GM19452 (cell line): ENCODE measurements around the gene ADAM15.

Experiments
- ATAC-seq: cut with Tn5 transposase; IDR thresholded peaks from one replicate; pipeline ENCODE4 v1.9.1; 2021; ENCODE audit not compliant: unreplicated experiment

Gene ADAM15

DNA sequence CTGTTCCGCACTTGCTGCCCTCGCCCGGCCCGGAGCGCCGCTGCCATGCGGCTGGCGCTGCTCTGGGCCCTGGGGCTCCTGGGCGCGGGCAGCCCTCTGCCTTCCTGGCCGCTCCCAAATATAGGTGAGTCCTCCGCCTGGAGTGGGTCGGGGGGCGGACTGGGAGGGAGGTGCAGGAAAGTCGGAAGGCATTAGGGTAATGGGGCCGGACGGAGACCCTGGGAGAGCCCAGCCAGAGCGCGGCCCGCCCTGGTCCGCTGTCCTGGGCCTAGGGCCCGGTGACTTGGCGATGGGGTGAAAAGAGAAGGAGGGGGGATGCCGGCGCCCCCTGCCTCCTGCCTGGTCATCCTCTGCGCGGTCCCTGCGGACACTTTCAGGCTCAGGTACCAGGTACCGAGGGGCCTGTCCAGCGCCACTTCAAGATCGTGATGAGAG is 243 bp downstream of the ADAM15 start:
- peak; percentile 12 for ATAC-seq

DNA sequence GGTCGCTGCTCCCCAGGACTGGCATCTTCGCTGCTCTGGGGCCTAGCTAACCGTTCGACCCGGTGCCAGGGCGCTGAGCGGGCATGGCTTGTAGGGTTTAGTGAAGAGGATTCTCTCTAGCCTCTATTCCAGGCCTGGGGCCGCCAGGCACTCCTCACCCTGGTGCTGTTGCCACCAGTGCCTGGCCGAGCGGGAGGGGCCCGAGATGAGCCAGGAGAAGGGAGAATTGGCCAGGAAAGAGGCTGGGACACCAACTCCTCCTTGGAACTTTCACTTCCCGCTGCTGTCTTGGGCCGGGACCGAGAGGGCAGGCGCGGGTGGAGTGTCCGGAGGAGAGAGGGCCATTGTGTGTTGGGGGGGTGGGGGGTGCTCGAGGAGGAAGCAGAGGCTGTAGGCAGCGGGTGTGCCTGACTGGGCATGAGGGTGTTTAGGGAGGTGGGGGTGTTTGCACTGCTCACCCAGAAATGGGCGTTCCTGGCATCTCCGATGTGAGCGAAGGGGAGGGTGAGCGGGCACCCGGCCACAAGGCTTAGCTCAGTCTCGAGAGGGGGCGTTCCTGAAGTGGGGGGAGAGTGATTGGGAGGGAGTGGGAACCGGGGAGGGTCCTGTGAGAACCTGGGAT is 772 bp downstream of the ADAM15 start:
- no peak for ATAC-seq

DNA sequence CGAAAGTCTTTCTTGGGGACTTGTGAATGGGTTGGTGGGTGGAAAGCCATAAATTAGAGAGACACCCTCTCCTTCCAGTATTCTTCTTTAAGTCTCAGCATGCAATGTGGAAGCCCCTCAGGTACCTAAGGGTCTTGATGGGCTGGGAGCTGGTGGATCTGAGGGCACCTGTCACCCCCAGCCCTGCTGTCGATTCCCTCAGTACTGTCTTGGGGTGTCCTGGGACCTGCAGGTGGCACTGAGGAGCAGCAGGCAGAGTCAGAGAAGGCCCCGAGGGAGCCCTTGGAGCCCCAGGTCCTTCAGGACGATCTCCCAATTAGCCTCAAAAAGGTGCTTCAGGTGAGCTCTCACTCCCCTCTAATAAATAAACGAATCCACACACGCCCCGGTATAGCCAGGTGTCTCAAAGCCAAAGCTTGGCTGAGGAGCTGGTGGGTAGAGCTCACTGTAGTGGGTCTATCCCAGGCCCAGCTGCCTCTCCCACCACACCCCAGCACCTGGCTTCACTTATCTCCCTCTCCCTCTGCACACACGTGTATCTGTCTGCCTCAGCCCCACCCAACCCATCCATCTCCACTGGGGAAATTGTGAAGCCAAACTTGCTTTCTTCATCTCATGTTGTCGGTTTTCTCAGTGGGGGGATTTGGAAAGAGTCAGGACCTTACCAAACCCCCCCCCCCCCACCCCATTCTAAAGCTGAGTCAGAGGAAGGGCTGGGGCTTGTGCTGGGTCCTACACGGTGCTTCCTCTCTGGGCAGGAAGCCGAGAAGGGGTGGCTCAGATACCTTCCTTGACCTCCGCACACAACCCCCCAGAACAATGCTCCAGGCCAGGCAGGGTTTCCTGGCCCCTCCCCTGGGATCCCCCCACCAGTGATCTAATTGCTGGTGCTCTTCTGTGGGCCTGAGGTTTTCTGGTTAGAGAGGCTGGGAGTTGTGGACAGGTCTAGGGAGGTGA is 1.6 kb downstream of the ADAM15 start:
- ATAC-seq, result no peak

DNA sequence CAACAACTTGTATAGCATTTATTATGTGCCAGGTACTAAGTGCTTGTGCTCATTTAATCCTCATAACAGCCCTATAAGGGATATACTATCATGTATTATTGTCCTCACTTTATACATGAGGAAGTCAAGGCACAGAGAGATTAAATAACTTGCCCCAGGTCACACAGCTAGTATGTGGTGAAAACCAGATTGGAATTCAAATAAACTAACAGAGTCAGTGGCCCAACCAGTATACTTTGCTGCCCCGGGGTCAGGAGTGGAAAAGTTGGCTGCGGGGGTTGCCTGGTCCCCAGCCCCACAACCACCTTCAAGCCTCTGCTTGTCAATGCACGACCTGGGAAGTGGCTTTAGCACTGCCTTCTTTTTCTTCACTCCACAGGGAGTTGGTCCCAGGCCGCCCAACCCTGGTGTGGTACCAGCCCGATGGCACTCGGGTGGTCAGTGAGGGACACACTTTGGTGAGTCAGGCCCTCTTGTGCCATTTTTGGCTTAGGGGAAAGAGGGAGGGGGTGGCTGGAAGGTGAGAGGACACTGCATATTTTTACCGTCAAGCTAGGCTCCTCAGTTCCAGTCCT is 2.5 kb downstream of the ADAM15 start:
- no peak for ATAC-seq

DNA sequence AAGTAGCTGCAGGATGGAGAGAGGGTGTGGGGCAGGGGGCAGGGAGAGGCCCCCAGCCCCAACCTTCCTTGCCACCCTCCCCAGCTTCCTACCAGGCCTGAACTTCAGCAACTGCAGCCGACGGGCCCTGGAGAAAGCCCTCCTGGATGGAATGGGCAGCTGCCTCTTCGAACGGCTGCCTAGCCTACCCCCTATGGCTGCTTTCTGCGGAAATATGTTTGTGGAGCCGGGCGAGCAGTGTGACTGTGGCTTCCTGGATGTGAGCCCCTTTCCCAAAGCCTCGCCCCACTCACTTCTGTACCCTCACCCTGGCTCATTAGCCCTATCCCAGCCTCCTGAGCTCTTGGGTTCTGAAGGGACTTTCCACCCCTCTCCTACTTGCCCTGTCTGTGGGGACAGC is 6.0 kb downstream of the ADAM15 start:
- no peak for ATAC-seq

DNA sequence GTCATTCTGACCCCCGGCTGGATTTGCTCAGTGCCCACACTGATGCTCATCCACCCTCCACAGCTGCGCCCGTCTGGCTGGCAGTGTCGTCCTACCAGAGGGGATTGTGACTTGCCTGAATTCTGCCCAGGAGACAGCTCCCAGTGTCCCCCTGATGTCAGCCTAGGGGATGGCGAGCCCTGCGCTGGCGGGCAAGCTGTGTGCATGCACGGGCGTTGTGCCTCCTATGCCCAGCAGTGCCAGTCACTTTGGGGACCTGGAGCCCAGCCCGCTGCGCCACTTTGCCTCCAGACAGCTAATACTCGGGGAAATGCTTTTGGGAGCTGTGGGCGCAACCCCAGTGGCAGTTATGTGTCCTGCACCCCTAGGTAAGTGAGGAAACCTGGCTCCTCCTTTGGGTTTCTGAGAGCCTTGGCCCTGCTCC is 6.7 kb downstream of the ADAM15 start:
- ATAC-seq, result no peak

DNA sequence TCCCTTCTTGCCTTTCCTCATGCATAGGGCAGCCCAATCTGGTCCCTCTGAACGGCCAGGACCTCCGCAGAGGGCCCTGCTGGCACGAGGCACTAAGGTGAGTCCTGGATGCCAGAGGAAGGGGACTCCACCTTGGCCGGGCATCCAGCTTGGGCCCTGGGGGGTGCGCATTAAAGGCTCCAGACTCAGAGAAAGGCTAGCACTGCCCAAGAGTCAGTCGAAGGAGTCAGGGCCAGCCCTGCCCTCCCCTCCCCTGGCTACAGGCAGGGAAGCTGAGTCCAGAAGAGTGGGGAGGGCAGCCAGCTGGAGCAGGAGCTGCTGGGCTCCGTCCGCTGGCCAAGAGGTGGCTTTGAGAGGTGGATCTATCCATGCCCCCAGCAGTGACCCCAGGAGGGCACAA is 9.6 kb downstream of the ADAM15 start:
- ATAC-seq, result no peak

DNA sequence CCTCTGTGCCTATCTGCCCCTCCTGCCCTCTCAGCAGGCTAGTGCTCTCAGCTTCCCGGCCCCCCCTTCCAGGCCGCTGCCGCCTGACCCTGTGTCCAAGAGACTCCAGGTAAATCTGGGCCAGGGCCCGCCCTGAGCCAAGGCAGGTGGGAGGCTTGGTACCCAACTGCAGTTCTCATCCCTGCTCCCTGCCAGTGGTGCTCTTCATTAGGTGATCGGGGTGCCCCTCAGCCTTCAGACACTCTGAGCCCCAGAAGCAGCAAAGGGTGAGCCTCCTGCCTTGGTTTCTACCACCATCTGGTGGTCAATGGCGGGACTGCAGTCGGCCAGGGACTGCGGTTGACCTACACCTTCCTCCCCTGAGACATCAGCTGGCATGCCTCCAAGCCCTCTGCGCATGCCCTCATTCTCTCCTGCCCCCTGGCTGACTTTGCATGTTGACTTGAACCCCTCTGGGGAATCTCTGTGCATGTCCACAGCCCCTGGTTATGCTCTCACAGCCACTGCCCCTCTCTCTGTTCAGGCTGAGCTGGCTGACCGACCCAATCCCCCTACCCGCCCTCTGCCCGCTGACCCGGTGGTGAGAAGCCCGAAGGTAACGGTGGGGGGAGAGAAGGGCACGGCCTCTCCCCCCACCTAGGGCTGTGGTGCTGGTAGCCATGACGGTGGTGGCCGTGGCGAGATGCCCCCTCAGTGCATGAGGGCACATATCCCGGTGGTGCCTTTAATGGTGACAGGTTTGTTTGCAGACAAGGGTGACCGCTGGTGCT is 10.4 kb downstream of the ADAM15 start:
- ATAC-seq, result peak; percentile 44

DNA sequence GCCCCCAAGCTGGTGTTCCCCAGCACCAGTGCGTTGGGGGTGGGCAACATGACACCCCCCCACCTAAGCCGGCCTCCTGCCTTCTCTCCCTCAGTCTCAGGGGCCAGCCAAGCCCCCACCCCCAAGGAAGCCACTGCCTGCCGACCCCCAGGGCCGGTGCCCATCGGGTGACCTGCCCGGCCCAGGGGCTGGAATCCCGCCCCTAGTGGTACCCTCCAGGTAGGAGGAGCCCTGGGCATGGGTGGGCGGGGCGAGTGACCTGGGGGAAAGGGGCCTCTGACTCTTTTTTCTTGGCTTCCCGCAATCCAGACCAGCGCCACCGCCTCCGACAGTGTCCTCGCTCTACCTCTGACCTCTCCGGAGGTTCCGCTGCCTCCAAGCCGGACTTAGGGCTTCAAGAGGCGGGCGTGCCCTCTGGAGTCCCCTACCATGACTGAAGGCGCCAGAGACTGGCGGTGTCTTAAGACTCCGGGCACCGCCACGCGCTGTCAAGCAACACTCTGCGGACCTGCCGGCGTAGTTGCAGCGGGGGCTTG is 11.1 kb downstream of the ADAM15 start:
- no peak for ATAC-seq

DNA sequence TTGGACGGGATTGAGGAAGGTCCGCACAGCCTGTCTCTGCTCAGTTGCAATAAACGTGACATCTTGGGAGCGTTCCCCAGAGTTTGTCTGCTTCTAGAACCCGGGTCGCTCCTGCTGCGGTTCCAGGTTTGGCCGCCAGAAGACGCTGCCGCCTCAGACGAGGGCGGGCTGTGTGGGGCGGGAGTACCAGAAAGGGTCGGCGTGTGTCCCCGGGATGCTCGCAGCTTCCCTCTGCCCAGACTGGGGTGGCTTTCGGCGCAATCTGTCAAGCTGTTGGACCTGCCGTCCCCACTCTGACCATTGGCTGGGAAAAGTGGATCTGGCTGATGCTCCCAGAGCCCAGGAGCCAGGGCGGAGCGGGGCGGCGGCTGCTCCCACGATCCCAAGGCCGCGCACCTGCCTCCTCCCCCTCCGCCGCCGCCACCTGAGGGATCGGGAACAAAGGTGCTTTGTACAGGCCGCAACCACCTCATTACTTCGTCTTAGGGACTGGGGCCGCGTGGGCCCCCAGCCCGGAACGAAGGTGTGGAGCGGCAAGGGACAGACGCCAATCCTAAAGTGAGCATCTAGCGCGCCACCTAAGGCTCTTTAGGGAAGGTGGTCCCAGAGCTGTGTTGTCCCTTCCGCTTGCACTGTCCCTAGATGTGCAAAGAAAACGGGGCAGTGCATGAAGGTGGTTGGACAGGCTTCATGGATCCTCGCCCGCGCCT is 11.7 kb downstream of the ADAM15 start:
- no peak for ATAC-seq

DNA sequence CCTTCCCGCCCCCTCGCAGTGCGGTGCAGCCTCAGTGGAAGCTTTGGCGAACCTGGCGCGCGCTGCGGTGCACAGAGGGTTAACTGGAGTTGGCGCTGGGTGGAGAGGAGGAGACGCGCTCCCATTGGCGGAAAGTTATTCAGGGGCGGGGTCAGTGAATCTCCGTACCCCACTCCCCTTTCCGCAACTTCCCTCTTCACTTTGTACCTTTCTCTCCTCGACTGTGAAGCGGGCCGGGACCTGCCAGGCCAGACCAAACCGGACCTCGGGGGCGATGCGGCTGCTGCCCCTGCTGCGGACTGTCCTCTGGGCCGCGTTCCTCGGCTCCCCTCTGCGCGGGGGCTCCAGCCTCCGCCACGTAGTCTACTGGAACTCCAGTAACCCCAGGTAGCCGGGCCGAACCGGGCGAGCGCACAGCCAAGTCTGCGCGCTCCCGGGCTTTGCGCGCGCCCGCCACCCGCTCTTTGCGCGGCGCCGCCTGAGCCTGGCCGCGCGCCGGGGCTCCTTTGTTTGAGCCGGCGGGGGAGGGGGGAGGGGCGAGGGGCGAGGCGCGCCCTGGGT is 12.5 kb downstream of the ADAM15 start, which contains the start of gene EFNA4:
TSS of gene EFNA4 (plus strand) at position 191 of the 561 bp plus-strand sequence. CDS start at position 275, 84 bp downstream.
- ATAC-seq, result peak; percentile 46

DNA sequence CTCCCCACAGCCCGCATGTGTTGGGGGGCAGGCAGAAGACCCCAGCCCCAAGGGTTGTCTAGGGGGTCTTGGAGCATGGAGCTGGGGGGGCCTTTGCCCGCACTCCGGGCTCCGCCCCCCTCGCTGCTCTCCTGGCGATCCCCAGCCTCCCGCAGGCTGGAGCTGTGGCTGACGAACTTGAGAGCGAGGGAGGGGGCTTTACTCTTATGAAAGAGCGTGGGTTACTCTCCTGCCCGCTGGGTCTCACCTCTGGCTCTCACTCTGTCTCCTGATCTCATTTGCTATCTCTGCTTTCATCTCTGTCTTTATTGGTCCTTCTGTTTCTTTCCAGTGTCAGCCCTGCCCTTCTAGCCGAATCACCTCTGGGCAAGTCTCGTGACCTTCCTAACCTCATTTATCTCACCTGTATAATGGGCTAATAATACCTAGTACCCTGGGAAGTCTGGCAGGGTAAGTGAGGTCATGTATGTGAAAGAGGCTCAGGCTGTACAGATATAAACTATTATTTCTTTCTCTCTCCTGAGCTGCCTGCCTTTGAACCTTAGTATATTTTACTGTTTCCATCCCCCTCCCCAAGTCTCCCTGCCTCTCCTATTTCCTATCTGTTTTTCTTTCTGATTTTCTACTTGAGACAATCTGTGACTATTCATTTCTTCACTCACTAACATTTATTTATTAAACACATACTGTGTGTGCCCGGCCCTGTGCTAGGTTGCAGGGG is 13.2 kb downstream of the ADAM15 start:
- no peak for ATAC-seq

DNA sequence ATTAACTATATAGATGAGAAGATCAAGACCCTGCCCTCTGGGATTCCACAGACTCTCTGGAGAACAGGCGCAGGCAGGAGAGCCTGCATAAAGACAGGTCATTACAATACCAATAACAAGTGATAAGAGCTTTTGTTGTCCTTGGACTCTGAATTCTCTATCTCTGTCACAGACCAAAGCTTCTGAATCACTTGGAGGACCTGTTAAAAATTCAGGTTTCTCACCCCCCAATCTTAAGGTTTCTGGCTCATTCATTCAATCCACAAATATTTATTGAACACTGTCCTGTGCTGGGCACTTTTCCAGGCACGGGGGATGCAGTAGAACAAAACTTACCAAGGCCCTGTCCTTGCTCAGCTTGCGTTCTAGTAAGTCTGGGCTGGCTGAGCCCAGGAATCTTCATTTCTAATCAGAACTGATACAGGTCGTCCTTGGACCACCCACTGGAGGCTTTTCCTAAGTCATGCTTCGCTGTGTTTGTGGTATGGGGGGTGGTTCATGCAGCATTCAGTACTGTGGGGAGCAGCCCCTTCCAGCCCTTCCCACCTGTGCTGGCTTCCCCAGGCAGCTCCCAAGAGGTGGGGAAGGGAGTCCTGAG is 13.8 kb downstream of the ADAM15 start:
- ATAC-seq, result no peak

DNA sequence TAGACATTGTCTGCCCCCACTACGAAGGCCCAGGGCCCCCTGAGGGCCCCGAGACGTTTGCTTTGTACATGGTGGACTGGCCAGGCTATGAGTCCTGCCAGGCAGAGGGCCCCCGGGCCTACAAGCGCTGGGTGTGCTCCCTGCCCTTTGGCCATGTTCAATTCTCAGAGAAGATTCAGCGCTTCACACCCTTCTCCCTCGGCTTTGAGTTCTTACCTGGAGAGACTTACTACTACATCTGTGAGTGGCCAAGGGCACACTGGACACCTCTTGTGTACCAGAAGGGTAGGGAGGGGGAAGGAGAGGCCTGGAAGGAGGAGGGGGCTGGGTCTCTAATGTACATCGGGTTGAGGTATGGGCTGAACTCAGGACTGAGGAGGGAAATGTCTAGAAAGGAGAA is 15.7 kb downstream of the ADAM15 start:
- no peak for ATAC-seq

DNA sequence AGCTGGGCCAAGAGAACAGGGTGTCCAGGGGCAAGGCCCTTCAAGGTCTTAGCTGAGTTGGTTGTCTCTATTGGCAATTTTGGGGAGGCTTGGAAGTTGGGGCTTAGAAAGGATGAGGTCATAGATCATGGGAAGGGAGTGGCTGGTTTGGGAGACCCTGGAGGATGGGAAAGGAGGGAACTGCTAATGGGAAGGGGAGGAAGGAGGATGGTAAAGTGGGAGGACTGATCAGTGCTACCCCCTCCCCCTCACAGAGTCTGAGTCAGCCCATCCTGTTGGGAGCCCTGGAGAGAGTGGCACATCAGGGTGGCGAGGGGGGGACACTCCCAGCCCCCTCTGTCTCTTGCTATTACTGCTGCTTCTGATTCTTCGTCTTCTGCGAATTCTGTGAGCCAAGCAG is 17.5 kb downstream of the ADAM15 start:
- ATAC-seq, result no peak

DNA sequence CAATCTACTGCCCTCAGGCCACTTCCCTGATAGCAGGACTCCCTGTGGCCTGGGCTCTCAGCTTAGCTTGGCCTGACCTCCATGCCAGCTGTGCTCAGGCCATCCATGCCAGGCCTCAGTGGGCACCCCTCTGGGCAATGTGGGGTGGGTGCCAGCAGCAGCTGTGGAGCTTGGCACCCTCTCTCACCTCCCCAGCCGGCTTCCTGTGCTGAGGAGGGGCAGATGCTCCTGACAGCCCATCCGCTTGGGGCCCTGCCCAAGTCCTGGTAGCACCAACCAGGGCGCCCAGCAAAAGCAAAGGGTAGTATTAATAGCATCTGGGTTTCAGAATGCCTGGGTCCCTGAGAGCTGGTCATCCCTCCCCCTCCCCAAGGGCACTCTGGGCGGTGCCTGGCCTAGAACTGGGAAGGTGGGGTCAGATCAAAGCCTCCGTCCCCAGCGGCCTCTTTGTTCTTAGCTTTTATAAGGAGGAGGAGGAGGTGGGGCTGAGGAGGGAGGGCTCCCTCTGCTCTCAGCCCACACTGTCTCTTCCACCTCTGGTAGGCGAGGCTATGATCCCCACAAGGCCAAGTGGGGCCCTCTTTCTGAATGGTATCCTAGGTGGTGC is 18.5 kb downstream of the ADAM15 start:
- ATAC-seq, result no peak

DNA sequence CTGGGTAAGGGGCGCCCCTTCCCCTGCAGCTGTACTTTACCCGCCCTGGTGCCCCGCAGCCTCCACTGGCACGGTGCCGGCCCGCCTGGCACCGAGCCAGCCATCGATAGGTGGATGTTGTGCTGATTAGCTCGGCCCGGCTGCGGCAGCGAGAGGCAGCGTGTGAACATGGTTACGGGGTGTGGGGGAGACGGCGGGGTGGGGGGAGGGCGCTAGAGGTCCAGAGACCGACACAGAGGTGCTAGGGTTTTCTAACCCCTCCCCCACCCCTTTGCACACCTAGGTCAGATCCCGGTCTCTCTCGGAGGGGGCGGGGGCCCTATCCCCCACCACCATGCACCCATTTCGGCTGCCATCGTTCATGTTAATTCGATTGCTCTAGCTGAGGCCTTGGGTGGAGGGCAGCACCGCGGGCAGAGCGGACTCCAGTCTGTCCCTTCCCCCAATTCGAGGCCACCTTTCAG is 19.1 kb downstream of the ADAM15 start:
- ATAC-seq, result no peak
